ENCODE results near the gene MYO1B. TPM values are rescaled to one million over a fixed set of nuclear protein-coding genes. Genes with fewer than 3 reads are reported as not detected.

Gene MYO1B
- total and polyA plus RNA-seq, 7 donors, result 6.2 to 37.1 (median 13.8) TPM

DNA sequence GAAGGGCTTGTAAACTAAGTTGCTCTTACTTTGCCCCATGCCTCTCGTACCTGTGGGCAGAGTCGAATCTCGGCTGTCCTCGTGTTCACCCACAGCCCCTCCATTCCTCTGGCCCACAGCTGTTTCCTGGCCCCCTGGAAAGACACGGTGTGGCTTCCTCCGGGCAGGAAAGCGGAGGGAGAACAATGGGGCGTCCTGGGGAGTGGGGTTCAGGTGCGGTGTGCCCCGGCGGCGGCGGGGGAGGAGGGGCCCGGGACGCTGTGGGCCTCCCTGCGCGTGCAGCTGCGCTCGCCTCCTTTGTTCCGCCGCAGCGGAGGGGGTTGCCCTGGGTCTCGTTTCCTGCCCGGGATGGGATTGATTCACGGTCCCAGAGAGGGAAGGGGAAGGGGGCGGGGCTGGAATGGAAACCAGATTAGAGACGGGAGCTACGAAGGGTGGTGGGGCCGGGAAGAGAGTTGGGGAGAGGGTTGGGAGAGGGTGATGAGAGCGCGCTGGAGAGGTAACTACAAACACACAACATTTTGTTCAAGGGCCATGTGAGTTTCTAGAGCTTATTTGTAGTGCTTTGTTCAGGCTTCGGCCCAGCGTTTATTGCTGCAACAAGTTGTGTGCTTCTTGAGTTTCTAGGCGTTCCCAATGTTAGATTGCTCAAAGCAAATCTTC, 796 bp downstream of the MYO1B start:
- peaks cover 0 to 22% (median 0%) of the 10 kb centered on the region in 3 donors for H3K27me3 ChIP-seq
- WGBS, 2 donors, result 1 to 6% methylated on average over 34 of the region's 34 CpGs
- peak overlapping the region; percentile 30 to 73 (median 60) for H3K4me3 ChIP-seq
- TF ChIP-seq EP300 (IDR thresholded peaks at IDR 0.05) (no peak), POLR2AphosphoS5 (IDR thresholded peaks at IDR 0.05) (peak in 1 of 4 donors; percentile 8), POLR2A (IDR thresholded peaks at IDR 0.05) (no peak)
- TF ChIP-seq, protein P1, sequence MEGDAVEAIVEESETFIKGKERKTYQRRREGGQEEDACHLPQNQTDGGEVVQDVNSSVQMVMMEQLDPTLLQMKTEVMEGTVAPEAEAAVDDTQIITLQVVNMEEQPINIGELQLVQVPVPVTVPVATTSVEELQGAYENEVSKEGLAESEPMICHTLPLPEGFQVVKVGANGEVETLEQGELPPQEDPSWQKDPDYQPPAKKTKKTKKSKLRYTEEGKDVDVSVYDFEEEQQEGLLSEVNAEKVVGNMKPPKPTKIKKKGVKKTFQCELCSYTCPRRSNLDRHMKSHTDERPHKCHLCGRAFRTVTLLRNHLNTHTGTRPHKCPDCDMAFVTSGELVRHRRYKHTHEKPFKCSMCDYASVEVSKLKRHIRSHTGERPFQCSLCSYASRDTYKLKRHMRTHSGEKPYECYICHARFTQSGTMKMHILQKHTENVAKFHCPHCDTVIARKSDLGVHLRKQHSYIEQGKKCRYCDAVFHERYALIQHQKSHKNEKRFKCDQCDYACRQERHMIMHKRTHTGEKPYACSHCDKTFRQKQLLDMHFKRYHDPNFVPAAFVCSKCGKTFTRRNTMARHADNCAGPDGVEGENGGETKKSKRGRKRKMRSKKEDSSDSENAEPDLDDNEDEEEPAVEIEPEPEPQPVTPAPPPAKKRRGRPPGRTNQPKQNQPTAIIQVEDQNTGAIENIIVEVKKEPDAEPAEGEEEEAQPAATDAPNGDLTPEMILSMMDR (IDR thresholded peaks at IDR 0.05), result no peak
- H3K27ac ChIP-seq, result peak overlapping the region; percentile 48 to 68 (median 64)
- H3K9me3 ChIP-seq, result peaks cover 0 to 6% (median 0%) of the 10 kb centered on the region in 4 donors
- peaks cover 0 to 17% (median 10%) of the 10 kb centered on the region in 4 donors for H3K4me1 ChIP-seq
- no peaks in the 10 kb centered on the region for H3K36me3 ChIP-seq
- peak; percentile 74 for DNase-seq
- intact Hi-C loops (cut with DNase I), result no loop called here

DNA sequence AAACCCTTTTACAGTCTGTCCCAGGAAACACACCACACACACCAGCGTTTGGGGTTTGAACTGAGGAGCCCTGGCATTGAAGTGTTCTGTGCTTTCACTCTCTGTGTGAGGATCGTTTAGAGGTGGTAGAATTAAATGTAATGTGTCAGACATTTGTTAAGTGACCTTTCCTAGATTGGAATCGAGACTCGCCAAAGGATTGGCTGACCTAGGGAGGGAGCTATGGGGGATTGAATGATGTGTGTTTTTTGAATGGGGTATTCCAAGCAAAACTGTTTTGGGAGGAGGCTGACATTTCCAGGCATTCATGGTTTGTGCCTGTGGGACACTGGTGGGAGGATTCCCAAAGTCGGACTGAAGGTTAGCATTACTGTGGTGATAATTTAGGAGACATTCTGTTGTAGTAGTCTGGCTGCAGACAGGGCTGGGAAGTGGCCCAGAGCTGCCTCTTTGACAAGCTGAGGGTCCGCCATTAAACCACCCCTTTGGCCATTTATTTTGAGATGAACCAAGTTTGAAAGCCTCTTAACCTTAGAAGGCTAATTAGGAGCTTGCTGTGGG, 1.7 kb downstream of the MYO1B start:
- H3K4me3 ChIP-seq, result peak overlapping the region in 2 of 4 donors; percentile 61 to 73
- H3K4me1 ChIP-seq, result peaks cover 0 to 17% (median 10%) of the 10 kb centered on the region in 4 donors
- TF ChIP-seq, protein P1 (IDR thresholded peaks at IDR 0.05), result no peak
- TF ChIP-seq EP300 (IDR thresholded peaks at IDR 0.05) (no peak), POLR2A (IDR thresholded peaks at IDR 0.05) (no peak), POLR2AphosphoS5 (IDR thresholded peaks at IDR 0.05) (no peak)
- peaks cover 0 to 22% (median 0%) of the 10 kb centered on the region in 3 donors for H3K27me3 ChIP-seq
- DNase-seq, result no peak
- peak overlapping the region; percentile 1 to 68 (median 56) for H3K27ac ChIP-seq
- 38 to 62% methylated on average over 6 of the region's 6 CpGs for WGBS, 2 donors
- H3K9me3 ChIP-seq, result peaks cover 0 to 6% (median 0%) of the 10 kb centered on the region in 4 donors
- H3K36me3 ChIP-seq, result no peaks in the 10 kb centered on the region
- intact Hi-C loops (cut with DNase I), result no loop called here

DNA sequence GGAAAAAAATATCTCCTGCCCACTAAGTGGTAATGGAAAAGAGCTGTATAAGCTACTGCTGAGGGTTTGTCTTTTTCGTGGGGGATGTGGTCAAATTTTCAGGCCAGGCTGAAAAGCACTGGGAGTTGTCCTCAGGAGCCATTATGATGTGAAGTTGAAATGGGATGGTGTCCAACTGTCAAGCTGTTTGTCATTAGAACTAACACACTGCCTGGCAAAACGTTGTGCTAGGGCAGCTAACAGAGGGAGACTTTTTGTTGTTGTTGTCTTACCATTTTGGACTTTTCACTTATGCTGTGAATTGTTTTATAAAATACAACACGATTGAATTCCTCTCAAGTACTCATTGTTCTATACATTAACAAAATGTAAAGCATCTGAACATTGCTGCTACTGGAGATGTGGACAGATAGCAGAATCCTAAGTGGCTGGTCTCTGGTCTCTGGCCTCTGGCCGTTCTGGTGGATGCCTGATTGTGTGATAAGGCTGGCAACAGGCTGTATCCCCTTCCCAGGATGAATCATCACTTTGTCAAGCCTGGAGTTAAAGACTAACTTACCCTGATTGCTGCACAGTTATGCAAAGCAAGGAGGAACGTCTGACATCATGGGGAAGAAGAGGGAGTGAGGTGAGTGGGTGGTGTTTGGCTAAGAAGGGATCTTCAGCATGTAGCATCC, 2.3 kb downstream of the MYO1B start:
- intact Hi-C loops (cut with DNase I), result no loop called here
- TF ChIP-seq, protein P1 (IDR thresholded peaks at IDR 0.05), result no peak
- peak in 1 of 4 donors; percentile 29 for TF ChIP-seq POLR2AphosphoS5 (IDR thresholded peaks at IDR 0.05)
- peaks cover 0 to 22% (median 0%) of the 10 kb centered on the region in 3 donors for H3K27me3 ChIP-seq
- 7 to 46% methylated on average over 5 of the region's 5 CpGs for WGBS, 2 donors
- H3K36me3 ChIP-seq, result no peaks in the 10 kb centered on the region
- no peak overlapping the region for H3K4me3 ChIP-seq
- H3K27ac ChIP-seq, result peak overlapping the region; percentile 1 to 65 (median 44)
- DNase-seq, result no peak
- peaks cover 0 to 17% (median 10%) of the 10 kb centered on the region in 4 donors for H3K4me1 ChIP-seq
- peaks cover 0 to 6% (median 0%) of the 10 kb centered on the region in 4 donors for H3K9me3 ChIP-seq

- TF ChIP-seq, protein P1 (IDR thresholded peaks at IDR 0.05), result no peak
- no peak for TF ChIP-seq EP300 (IDR thresholded peaks at IDR 0.05)
- no peak for TF ChIP-seq POLR2AphosphoS5 (IDR thresholded peaks at IDR 0.05)
- no peak for TF ChIP-seq POLR2A (IDR thresholded peaks at IDR 0.05)
- Histone ChIP-seq H3K27me3 (peaks cover 0 to 22% (median 0%) of the 10 kb centered on the region in 3 donors), H3K27ac (no peak overlapping the region), H3K36me3 (no peaks in the 10 kb centered on the region), H3K9me3 (no peaks in the 10 kb centered on the region), H3K4me3 (no peak overlapping the region), H3K4me1 (peaks cover 0 to 17% (median 10%) of the 10 kb centered on the region in 4 donors)
- no peak for DNase-seq
- intact Hi-C loops (cut with DNase I), result no loop called here
- 45 to 58% methylated on average over 2 of the region's 2 CpGs for WGBS, 2 donors
Measured at GRCh38 chr2:191249156-191249813, 4.1 kb downstream of the MYO1B start.

Data from sigmoid colon (tissue), 7 donors.